ENCODE results near the gene MGMT.

DNA sequence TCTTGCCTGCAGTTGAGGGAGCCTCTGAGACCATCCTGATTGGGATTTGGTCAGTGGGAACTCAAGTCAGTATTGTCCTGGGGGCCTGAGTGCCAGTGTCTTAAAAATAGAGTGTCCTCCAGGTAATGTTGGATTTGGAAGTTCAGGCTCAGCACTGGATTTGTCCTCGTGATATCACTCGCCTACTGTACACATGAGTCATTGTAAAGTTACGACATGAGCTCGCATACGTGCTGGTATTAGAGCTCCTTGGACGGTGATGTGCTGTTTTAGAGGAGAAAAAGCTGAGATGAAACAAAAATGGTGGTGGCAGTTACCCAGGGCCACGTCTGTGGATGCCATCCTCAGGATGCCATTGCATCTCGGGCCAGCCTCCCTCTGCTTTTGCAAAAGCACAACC lies 78.2 kb downstream of the MGMT start:
- TF ChIP-seq, protein P1, sequence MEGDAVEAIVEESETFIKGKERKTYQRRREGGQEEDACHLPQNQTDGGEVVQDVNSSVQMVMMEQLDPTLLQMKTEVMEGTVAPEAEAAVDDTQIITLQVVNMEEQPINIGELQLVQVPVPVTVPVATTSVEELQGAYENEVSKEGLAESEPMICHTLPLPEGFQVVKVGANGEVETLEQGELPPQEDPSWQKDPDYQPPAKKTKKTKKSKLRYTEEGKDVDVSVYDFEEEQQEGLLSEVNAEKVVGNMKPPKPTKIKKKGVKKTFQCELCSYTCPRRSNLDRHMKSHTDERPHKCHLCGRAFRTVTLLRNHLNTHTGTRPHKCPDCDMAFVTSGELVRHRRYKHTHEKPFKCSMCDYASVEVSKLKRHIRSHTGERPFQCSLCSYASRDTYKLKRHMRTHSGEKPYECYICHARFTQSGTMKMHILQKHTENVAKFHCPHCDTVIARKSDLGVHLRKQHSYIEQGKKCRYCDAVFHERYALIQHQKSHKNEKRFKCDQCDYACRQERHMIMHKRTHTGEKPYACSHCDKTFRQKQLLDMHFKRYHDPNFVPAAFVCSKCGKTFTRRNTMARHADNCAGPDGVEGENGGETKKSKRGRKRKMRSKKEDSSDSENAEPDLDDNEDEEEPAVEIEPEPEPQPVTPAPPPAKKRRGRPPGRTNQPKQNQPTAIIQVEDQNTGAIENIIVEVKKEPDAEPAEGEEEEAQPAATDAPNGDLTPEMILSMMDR (IDR thresholded peaks at IDR 0.05; ENCODE audit: low read length), result no peak
- TF ChIP-seq EZH2phosphoT487 (IDR thresholded peaks at IDR 0.05; ENCODE audit: low read length), result no peak
- TF ChIP-seq EZH2 (optimal IDR thresholded peaks at IDR 0.05; ENCODE audit: low read depth, low read length), result no peak
